Central memory CD8-positive, alpha-beta T cell (primary cell): ENCODE results near the gene COL5A3.
A peak's percentile ranks its signal among the peaks of the same experiment; 100 is the strongest.

Experiments used
- ATAC-seq: fragments of 150-1000 bp; cut with Tn5 transposase; replicated peaks from 2 replicates; pipeline ENCODE4 v1.10.0; 2022; ENCODE audit warnings: mild to moderate bottlenecking, moderate FRiP score, moderate number of reproducible peaks; ENCODE audit not compliant: poor library complexity, severe bottlenecking; ENCODE audit errors: extremely low read depth
- DNase-seq, 2 donors: peaks; one replicate each; pipeline ENCODE4 v3.0.0; 2021; ENCODE audit warnings: low spot score in 2 of 2
- H3K27ac Mint-ChIP-seq: one replicate; pipeline ENCODE4 v1.8.0; 2022; ENCODE audit warnings: low read depth, mild to moderate bottlenecking, moderate library complexity, mixed read lengths
- H3K27me3 Mint-ChIP-seq: one replicate; pipeline ENCODE4 v1.8.0; 2022; ENCODE audit warnings: mixed read lengths
- H3K36me3 Mint-ChIP-seq: one replicate; pipeline ENCODE4 v1.8.0; 2022; ENCODE audit warnings: mild to moderate bottlenecking, moderate library complexity, mixed read lengths; ENCODE audit not compliant: insufficient read depth
- H3K4me1 Mint-ChIP-seq: one replicate; pipeline ENCODE4 v1.8.0; 2022; ENCODE audit warnings: mixed read lengths
- H3K4me3 Mint-ChIP-seq: one replicate; pipeline ENCODE4 v1.8.0; 2022; ENCODE audit warnings: mild to moderate bottlenecking, moderate library complexity, mixed read lengths
- H3K9me3 Mint-ChIP-seq: one replicate; pipeline ENCODE4 v1.8.0; 2022; ENCODE audit warnings: mixed read lengths

The COL5A3 gene

DNA sequence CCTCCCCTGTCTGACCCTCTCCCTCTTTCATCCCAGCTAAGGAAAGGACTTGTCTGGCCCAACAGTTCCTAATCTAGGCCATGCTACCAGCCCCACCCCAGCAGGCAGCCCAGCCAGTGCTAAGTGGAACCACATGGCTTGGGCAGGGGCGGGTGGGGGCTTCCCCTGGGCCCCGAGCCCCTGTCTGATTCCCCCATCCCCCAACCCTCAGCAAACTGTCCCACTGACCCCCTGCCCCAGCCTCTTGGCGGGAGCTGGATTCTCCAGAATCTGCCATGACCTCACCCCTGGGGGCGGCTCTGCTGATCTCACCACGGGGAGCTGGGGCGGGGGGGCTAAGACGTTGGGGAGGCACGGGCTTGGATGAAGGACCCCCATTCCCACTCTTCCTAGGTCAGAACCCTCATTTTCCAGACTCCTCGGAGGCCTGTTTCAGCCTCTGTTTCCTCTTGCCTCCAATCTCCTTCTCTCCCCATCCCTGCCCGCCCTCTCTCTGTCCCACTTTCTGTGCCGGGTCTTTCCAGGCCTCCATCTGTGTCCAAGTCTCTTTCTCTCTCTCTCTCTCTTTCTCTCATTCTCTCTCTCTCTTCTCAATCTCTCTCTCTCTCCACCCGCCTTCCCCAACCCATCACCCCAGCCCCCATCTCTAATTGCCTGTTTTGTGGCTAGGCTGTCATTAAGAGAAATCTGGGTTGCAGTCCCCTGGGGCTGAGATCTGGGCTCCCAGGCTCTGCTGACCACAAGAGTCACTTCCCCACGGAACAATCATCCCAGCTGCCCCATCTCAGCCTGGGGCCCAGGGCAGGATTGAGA, 2.7 kb downstream of the COL5A3 start:
- H3K27me3 Mint-ChIP-seq: peaks cover 89% of the 10 kb centered on the region
- ATAC-seq: no peak
- no peak overlapping the region for H3K27ac Mint-ChIP-seq
- no peak for DNase-seq
- no peak overlapping the region for H3K4me3 Mint-ChIP-seq
- no peaks in the 10 kb centered on the region for H3K9me3 Mint-ChIP-seq
- H3K36me3 Mint-ChIP-seq: peaks cover 10% of the 10 kb centered on the region
- peaks cover 37% of the 10 kb centered on the region for H3K4me1 Mint-ChIP-seq

DNA sequence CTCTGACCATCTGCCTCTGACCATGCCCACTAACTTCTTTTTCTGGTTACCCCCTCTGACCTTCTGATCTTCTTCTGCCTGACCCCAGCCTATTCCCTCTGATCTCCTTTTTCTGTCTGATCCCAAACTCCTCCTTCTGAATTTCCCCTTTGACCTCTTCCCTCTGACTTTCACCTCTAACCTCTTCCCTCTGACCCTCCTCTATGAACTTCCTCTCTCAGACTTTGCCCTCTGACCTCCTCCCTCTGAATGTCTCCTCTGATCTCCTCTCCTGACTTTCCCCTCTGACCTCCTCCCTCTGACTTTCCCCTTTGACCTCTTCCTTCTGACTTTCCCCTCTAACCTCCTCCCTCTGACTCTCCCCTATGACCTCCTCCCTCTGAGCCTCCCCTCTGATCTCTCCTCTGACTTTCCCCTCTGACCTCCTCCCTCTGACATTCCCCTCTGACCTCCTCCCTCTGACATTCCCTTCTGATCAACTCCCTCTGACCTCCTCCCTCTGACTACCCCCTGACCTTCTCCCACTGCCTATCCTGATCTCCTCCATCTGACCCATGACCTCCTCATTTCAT, 3.5 kb downstream of the COL5A3 start:
- Mint-ChIP-seq H3K27me3 (peaks cover 89% of the 10 kb centered on the region), H3K36me3 (peaks cover 10% of the 10 kb centered on the region), H3K27ac (no peak overlapping the region), H3K4me3 (peak overlapping the region; percentile 1), H3K9me3 (no peaks in the 10 kb centered on the region), H3K4me1 (peaks cover 37% of the 10 kb centered on the region)
- ATAC-seq (no peak), DNase-seq (no peak)

DNA sequence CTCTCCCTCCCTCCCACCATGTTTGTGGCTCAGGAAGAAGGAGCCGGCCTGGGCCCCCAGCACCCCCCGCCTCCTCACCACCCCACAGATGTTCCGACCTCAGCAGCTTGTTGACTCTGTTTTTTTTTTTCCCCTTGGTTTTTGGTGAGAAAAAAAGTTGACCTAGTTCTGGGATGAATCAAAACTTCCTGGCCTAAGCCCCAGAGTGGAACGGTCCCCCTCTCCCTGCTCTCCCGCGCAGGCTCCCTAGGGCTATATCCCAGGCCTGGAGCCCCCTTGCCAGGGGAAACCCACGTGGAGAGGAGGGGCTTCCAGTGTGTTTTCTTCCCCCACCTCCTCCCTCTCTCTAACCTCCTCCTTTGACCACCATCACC, 4.0 kb downstream of the COL5A3 start:
- Mint-ChIP-seq H3K4me1 (peaks cover 37% of the 10 kb centered on the region), H3K36me3 (peaks cover 10% of the 10 kb centered on the region), H3K9me3 (no peaks in the 10 kb centered on the region), H3K4me3 (peak overlapping the region; percentile 1), H3K27ac (no peak overlapping the region), H3K27me3 (peaks cover 89% of the 10 kb centered on the region)
- DNase-seq: no peak
- no peak for ATAC-seq

DNA sequence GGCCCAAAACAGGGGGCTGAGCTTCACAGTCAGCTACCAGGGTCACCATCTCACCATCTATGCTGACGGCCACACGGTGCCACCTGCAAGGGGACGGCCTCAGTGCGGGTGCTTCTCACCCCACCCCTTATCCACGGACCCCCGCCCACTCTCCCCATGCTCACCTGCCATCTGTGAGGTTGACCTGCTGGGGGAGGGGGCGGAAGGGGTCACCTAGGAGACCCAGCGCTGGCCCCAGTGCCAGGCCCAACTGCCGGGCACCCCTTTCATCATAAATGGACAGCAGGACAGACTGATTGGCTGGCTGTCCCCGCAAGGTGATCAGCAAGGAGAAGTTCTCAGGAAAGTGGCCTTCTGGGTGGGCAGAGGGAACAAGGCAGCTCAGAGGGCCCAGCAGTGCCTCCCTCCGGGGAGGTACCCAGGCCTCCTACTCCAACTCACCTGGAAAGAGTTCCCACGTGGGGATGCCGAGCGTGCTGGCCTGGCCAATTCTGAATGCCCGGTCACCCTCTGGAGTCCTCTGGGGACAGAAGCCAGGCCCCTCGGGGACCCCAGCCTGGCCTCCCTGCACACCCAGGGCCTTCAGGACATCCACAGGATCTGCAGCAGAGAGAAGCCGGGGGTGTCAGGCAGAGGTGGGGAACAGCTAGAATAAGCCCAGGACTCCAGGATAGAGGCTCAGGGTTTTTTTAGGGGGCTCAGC, 4.5 kb downstream of the COL5A3 start:
- Mint-ChIP-seq H3K4me1 (peaks cover 37% of the 10 kb centered on the region), H3K36me3 (peaks cover 10% of the 10 kb centered on the region), H3K27ac (no peak overlapping the region), H3K27me3 (peaks cover 84% of the 10 kb centered on the region), H3K4me3 (peak overlapping the region; percentile 1), H3K9me3 (no peaks in the 10 kb centered on the region)
- ATAC-seq: no peak
- no peak for DNase-seq

DNA sequence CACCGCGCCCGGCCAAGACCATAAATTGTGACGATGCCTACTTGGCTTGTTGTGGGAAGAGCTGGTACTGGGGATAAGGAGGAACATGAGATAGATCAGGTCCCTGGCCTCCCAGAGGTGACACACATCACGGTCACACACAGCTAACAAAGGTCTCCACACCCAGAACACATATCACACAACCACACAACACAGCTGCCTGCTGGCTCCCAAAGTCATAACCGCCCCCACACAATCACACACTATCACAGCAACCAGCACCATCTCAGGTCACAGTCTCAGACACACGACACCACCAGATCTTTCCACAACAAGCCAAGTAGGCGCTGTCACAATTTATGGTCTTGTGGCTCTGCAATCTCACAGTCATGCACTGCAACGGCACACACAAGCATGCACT, 5.7 kb downstream of the COL5A3 start:
- Mint-ChIP-seq H3K4me1 (peaks cover 32% of the 10 kb centered on the region), H3K27ac (no peak overlapping the region), H3K9me3 (no peaks in the 10 kb centered on the region), H3K27me3 (peaks cover 85% of the 10 kb centered on the region), H3K4me3 (no peak overlapping the region), H3K36me3 (peaks cover 11% of the 10 kb centered on the region)
- ATAC-seq (no peak), DNase-seq (no peak)

DNA sequence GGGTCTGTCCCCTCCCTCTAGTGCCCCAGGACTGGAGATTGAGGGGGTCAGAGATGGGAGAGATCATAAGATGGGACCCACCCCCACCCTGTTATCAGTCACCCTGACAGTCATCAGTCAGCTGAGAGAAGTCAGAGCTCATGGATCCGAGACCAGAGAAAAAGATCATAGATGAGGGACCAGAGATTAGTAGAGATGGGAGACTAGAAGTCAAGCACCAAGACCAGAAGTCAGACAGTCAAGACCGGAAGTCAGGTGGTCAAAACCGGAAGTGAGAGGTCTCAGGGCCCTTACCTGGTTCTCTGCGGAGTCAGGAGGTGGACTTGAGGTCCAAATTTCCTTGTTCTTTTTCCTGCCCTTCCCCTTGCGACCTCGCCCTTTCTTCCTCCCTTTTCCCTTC, 7.0 kb downstream of the COL5A3 start:
- Mint-ChIP-seq H3K27ac (no peak overlapping the region), H3K4me1 (peaks cover 22% of the 10 kb centered on the region), H3K4me3 (no peak overlapping the region), H3K9me3 (no peaks in the 10 kb centered on the region), H3K27me3 (peaks cover 84% of the 10 kb centered on the region), H3K36me3 (peaks cover 11% of the 10 kb centered on the region)
- DNase-seq: no peak
- no peak for ATAC-seq

DNA sequence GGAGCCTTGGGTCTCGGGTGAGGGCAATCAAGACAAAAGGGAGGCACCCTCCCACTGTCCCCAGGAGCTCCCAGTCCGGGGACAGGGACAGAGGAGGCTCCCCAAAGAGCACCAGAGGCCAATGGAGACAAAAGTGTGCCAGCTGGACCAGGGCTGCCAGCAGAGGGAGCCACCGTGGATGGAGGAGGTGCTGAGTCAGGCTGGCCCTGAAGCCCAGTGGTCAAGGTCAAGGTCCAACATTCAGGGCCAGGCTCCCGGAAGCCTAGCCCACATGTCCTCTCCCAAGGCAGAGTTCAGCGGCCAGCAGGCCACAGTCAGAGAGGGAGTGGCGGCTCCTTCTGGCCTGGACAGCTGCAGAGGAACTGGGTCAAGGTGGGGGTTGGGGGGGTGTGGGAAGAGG, 8.4 kb downstream of the COL5A3 start:
- DNase-seq (no peak), ATAC-seq (no peak)
- H3K9me3 Mint-ChIP-seq: no peaks in the 10 kb centered on the region
- peaks cover 80% of the 10 kb centered on the region for H3K27me3 Mint-ChIP-seq
- H3K4me3 Mint-ChIP-seq: no peak overlapping the region
- H3K36me3 Mint-ChIP-seq: peaks cover 5% of the 10 kb centered on the region
- peaks cover 12% of the 10 kb centered on the region for H3K4me1 Mint-ChIP-seq
- no peak overlapping the region for H3K27ac Mint-ChIP-seq

DNA sequence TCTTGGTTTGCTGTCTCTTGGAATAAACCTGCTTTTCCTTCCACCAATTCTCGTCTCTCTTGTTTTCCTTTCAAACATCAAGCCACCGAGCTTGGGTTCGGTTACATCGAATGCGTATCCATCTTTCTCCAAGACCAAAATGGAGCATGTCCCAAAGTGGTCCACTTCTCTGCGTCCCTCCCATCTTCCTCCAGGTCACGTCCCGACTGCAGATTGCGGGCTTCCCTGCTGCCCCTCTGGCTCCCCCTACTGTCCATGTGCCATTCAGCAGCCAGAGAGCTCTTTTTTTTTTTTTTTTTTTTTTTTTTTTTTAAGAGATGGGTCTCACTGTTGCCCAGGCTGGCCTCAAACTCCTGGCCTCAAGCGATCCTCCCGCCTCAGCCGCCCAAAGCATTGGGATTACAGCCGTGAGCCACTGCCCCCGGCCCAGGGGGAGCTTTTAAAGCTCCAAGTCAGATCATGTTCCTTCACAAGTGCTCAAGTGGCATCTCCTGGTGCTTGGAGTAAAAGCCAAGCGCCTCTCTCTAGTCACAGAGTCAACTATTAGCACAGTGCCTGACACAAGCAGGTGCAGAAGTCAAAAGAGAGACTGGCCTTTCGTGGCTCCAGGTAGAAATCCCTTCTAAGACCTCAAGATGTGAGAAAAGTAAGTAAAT, 10.0 kb downstream of the COL5A3 start:
- Mint-ChIP-seq H3K36me3 (peaks cover 3% of the 10 kb centered on the region), H3K4me3 (no peak overlapping the region), H3K9me3 (no peaks in the 10 kb centered on the region), H3K27me3 (peaks cover 67% of the 10 kb centered on the region), H3K27ac (no peak overlapping the region), H3K4me1 (peaks cover 5% of the 10 kb centered on the region)
- peak; percentile 24 to 38 for DNase-seq
- ATAC-seq: no peak

DNA sequence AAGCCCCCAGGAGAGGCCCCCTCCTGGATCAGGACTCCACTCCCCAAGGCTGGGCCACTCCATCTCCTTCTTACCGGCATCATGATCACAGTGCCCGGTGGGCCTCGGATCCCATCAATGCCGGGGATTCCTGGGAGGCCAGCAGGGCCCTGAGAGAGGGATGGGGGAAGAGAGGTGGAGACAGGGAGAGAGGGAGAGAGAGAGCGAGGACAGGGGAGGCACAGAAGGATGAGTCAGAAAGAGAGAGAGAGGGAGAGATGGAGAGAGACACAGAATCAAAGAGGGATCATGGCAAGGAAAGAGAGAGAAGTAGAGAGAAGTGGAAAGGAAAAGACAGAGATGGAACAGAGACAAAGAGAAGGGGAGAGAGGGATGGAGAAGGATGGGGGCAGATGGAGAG, 13.8 kb downstream of the COL5A3 start:
- ATAC-seq: no peak
- DNase-seq: no peak
- H3K27ac Mint-ChIP-seq: no peak overlapping the region
- H3K9me3 Mint-ChIP-seq: no peaks in the 10 kb centered on the region
- no peak overlapping the region for H3K4me3 Mint-ChIP-seq
- H3K27me3 Mint-ChIP-seq: peaks cover 50% of the 10 kb centered on the region
- H3K4me1 Mint-ChIP-seq: no peaks in the 10 kb centered on the region
- H3K36me3 Mint-ChIP-seq: peaks cover 3% of the 10 kb centered on the region

DNA sequence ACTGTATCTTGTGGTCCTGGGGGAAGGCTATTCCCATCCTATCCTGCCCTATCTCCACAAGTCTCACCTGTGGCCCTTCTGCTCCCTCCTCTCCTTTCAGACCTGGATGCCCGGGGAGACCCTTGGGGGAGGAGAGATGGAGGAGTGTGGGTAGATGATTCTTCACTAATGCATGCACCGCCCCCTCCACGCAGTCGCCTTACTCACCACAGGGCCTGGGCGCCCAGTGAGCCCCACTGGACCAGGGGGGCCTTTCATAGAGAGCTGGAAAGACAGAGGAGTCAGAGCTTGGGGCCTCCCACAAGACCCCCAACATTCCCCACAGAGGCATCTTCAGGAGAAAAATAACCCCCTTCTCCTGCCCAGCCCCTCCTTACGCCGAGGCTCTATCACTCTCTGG, 14.3 kb downstream of the COL5A3 start:
- H3K4me3 Mint-ChIP-seq: no peak overlapping the region
- no peak for ATAC-seq

DNA sequence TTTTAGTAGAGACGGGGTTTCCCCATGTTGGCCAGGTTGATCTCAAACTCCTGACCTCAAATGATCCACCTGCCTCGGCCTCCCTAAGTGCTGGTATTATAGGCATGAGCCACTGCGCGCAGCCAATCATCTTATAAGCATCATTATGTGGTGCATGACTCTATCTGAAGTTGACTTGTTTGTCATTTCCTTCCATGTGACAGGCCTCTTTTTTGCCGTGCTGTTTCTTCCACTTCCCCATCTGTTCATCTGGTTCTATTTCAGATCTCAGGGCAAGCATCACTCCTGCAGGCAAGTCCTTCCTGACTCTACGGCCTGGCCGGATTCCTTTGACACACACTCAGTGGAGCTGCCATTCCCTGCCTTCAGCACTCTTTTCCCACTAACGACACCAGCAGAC, 15.2 kb downstream of the COL5A3 start:
- ATAC-seq (no peak), DNase-seq (no peak)
- Mint-ChIP-seq H3K36me3 (peaks cover 1% of the 10 kb centered on the region), H3K4me1 (no peaks in the 10 kb centered on the region), H3K9me3 (no peaks in the 10 kb centered on the region), H3K27ac (no peak overlapping the region), H3K27me3 (peaks cover 52% of the 10 kb centered on the region), H3K4me3 (no peak overlapping the region)

More for the DNA sequence above, 14.3 kb downstream of the COL5A3 start:
- no peak for DNase-seq
- Mint-ChIP-seq H3K4me1 (no peaks in the 10 kb centered on the region), H3K27ac (no peak overlapping the region), H3K27me3 (peaks cover 53% of the 10 kb centered on the region), H3K36me3 (peaks cover 3% of the 10 kb centered on the region), H3K9me3 (no peaks in the 10 kb centered on the region)

DNA sequence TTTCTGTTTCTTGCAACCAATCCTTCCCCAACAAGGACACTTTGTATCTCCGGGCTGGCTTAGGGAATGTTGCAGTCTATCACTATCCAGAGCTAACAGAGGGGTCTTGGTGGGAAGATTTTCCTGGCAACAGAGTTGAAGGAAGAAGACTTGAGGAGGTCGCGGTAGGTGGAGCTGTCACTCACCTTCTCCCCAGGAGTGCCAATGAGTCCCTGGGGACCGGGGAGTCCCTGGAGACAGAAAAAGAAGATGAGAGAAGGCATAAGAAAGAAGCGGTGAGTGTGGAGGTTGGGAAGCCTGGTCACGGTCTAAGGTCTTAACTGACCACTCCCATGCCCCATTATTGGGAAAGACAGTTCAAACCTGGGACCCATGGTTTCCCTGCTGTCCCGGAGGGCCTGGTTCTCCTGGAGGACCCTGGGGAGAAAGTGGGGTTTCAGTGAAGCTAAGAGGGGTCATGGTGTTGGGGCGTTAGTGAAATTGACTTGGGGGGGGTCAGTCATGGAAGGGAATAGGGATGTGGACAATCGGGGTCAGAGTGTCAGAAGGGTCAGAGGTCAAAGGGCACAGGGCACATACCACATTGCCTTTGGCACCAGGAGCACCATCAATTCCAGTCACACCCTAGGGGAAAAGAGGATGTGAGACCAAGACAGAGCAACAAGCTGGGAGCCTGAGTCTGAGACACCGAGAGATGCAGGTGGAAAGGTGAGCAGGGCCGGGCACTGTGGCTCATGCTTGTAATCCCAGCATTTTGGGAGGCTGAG, 18.7 kb downstream of the COL5A3 start:
- Mint-ChIP-seq H3K27ac (no peak overlapping the region), H3K27me3 (peaks cover 33% of the 10 kb centered on the region), H3K36me3 (peaks cover 2% of the 10 kb centered on the region), H3K9me3 (no peaks in the 10 kb centered on the region), H3K4me1 (no peaks in the 10 kb centered on the region), H3K4me3 (no peak overlapping the region)
- ATAC-seq (no peak), DNase-seq (no peak)
